OCI-LY3 (cell line): ENCODE measurements around the gene SERPINB12.

Experiments used
- CTCF ChIP-seq: fragments of 200-600, 300-600 bp; sonication (generic); IDR thresholded peaks from 2 replicates; pipeline ENCODE4 v1.5.1; 2014; ENCODE audit warnings: antibody characterized with exemption, low read length, low read depth
- EZH2phosphoT487 ChIP-seq: fragments of 200-600 bp; shearing (Covaris generic); IDR thresholded peaks from 2 replicates; pipeline ENCODE4 v1.6.1; 2018; ENCODE audit warnings: antibody characterized with exemption, mixed run types, low read depth

- TF ChIP-seq CTCF (no peak), EZH2phosphoT487 (no peak)
These were observed 46.7 kb downstream of the SERPINB12 start for GRCh38 chr18:63588909-63589308.
